A673 (cell line): Measurements from ENCODE around the gene CWC15. TPM values are rescaled to one million over a fixed set of nuclear protein-coding genes. Genes with fewer than 3 reads are reported as not detected.

Source experiments
- BruUV-seq: library from RNA; stranded (reverse); fragments of 400-500 nt; replicated peaks from 2 replicates; lab custom pipeline; 2021; lab: Mats Ljungman, UMichigan
- CTCF ChIA-PET: fragments of 300-600 bp; sonication (Branson Sonifier 250); formaldehyde crosslinking; loops from one replicate; lab custom pipeline; 2022; ENCODE audit warnings: antibody characterized with exemption; lab: Charles Lee
- POLR2A ChIA-PET: fragments of 300-600 bp; sonication (Branson Sonifier 250); formaldehyde crosslinking; loops from one replicate; lab custom pipeline; 2022; ENCODE audit warnings: antibody characterized with exemption; ENCODE audit not compliant: low non-redundant PET; lab: Charles Lee
- DNase-seq: peaks from one replicate; pipeline ENCODE4 v3.0.0-alpha.2; 2015; ENCODE audit warnings: low spot score
- H3K27ac ChIP-seq: fragments of 200-600 bp; sonication (generic); 2 replicates; pipeline ENCODE4 v1.5.1; 2016; ENCODE audit warnings: mixed run types, low read depth, mild to moderate bottlenecking, mixed read lengths, antibody characterized with exemption, low read length; ENCODE audit not compliant: poor library complexity, severe bottlenecking
- H3K27me3 ChIP-seq: fragments of 200-600 bp; sonication (generic); replicated peaks from 2 replicates; pipeline ENCODE4 v1.6.1; 2017; ENCODE audit warnings: mixed run types, low read depth, mild to moderate bottlenecking, mixed read lengths, antibody characterized with exemption, low read length; ENCODE audit not compliant: insufficient read depth, poor library complexity
- H3K36me3 ChIP-seq: fragments of 200-600 bp; sonication (generic); 2 replicates; pipeline ENCODE4 v1.6.1; 2016; ENCODE audit warnings: mixed run types, mild to moderate bottlenecking, mixed read lengths, antibody characterized with exemption, low read length; ENCODE audit not compliant: insufficient read depth, poor library complexity, severe bottlenecking
- H3K4me1 ChIP-seq: fragments of 200-600 bp; sonication (generic); 2 replicates; pipeline ENCODE4 v1.6.1; 2017; ENCODE audit warnings: mixed run types, mild to moderate bottlenecking, mixed read lengths, antibody characterized with exemption, low read length; ENCODE audit not compliant: insufficient read depth, poor library complexity, severe bottlenecking
- H3K4me3 ChIP-seq: fragments of 200-600 bp; sonication (generic); 2 replicates; pipeline ENCODE4 v1.5.1; 2016; ENCODE audit warnings: low read depth, mixed run types, mild to moderate bottlenecking, mixed read lengths, low read length; ENCODE audit not compliant: poor library complexity, severe bottlenecking
- H3K9me3 ChIP-seq: fragments of 200-600 bp; sonication (generic); 2 replicates; pipeline ENCODE4 v1.6.1; 2016; ENCODE audit warnings: mixed run types, low read depth, mild to moderate bottlenecking, mixed read lengths, antibody characterized with exemption, low read length; ENCODE audit not compliant: poor library complexity, severe bottlenecking
- CTCF ChIP-seq: fragments of 300-800, 200-600 bp; sonication (generic); conservative IDR thresholded peaks from 2 replicates; pipeline ENCODE4 v1.5.1; 2017; ENCODE audit warnings: low read depth, mild to moderate bottlenecking, antibody characterized with exemption, low read length, moderate library complexity, mixed read lengths
- EZH2 ChIP-seq: fragments of 200-600 bp; sonication (generic); IDR thresholded peaks from 2 replicates; pipeline ENCODE4 v1.6.1; 2017; ENCODE audit warnings: borderline replicate concordance, low read depth, mild to moderate bottlenecking, mixed read lengths, antibody characterized with exemption, low read length; ENCODE audit not compliant: poor library complexity, severe bottlenecking
- intact Hi-C: fragments of 100-400 bp; cut with micrococcal nuclease; formaldehyde crosslinking; loops from one replicate; pipeline ENCODE4 v1.10.0; 2022; ENCODE audit not compliant: unreplicated experiment
- total RNA-seq: library from RNA; stranded (reverse); gene quantifications from 2 replicates; pipeline ENCODE4 v1.2.3, GENCODE V29; 2021

The CWC15 gene
- total RNA-seq, 1 experiment from 2014 or later, result 86.7 TPM

DNA sequence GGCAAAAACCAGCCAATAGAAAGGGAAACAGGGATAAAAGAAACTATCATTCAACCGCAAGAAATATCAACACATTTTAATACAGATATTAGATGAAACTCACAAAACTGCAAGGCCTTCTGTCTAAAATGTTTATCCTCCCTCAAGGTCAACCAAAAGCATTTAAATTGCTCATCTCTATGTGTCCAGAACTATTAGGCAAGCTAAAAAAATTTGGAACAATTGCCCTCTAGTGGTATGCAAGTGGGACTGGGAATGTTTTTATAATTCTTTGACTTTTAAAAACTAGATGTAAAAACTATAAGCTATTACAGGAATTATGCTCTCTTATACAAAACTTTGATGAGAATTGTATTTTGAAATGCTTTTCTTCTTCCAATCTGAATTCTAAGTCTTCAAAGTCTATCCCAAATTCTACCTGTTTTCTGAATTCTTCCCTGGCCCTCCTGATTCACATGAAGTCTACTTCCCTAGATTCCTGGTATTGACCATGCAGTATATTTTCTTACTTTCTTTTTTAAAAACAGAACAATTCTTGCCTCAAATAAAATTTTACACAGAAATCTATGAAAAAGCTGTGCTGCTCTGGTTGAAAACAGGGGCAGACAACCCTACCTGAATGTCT lies 4.9 kb downstream of the CWC15 start:
- BruUV-seq, result no TSS peak
- intact Hi-C loops, result loop anchor here (1.0 to 5.0 kb wide), 2 partner anchors 345 to 794 kb away; no protein-coding TSS in a partner anchor
- Histone ChIP-seq H3K36me3 (peaks cover 87% of the 10 kb centered on the region), H3K27me3 (no peaks in the 10 kb centered on the region), H3K4me3 (no peak overlapping the region), H3K27ac (no peak overlapping the region), H3K4me1 (peaks cover 10% of the 10 kb centered on the region), H3K9me3 (no peaks in the 10 kb centered on the region)
- peak; percentile 51 for DNase-seq
- ChIA-PET POLR2A (no interaction called here), CTCF (interaction anchor here (0.6 to 1.2 kb wide), 3 partner anchors 83 to 345 kb away, joined by 3 to 11 read pairs (median 4); no protein-coding TSS in a partner anchor)
- TF ChIP-seq EZH2 (no peak), CTCF (peak; percentile 77)

DNA sequence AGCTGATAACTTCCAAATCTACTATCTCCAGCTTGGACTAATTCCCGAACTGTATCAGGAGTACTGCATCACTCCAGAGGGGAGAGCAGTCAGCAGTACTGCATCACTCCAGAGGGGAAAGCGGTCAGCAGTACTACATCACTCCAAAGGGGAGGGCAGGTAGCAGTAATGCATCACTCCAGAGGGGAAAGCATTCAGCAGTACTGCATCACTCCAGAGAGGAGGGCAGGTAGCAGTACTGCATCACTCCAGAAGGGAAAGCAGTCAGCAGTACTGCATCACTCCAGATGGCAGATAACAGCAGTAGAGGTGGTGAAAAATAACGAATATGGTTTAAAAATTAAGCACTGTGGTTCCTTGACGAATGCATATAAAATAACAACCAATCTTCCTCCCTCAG lies 8.4 kb downstream of the CWC15 start:
- Histone ChIP-seq H3K27me3 (no peaks in the 10 kb centered on the region), H3K4me3 (no peak overlapping the region), H3K4me1 (no peaks in the 10 kb centered on the region), H3K36me3 (peaks cover 89% of the 10 kb centered on the region), H3K27ac (no peak overlapping the region), H3K9me3 (no peaks in the 10 kb centered on the region)
- intact Hi-C loops, result loop anchor here (5.0 kb wide), 1 partner anchor 797 kb away; no protein-coding TSS in a partner anchor
- TF ChIP-seq CTCF, result no peak
- TF ChIP-seq EZH2, result no peak
- DNase-seq, result no peak
- ChIA-PET POLR2A (no interaction called here), CTCF (no interaction called here)
- BruUV-seq, result no TSS peak

DNA sequence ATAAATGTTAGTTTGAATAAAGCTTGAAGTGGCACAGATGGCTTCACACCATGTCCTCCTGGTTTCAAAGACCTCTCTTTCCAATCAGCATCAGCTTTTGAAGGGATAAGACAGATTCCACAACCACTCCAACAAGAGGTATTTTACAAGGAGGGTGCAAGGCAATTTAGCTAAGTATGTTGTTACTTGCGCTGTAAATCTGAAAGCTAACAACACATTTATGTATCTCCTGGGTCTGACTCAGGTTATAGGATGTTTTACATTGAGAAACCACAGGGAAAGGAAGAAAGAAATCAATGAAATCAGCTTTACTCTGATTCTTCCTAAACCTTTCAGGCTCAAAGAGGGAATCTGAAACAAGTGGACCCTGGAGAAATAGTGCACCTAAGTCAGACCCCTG lies 12.1 kb downstream of the CWC15 start:
- no TSS peak for BruUV-seq
- Histone ChIP-seq H3K27me3 (no peaks in the 10 kb centered on the region), H3K4me1 (no peaks in the 10 kb centered on the region), H3K36me3 (peaks cover 52% of the 10 kb centered on the region), H3K9me3 (no peaks in the 10 kb centered on the region), H3K27ac (no peak overlapping the region), H3K4me3 (no peak overlapping the region)
- DNase-seq, result no peak
- ChIA-PET CTCF (no interaction called here), POLR2A (no interaction called here)
- intact Hi-C loops, result no loop called here
- TF ChIP-seq EZH2 (no peak), CTCF (no peak)
